ENCODE results near the gene FAM3D. TPM values are rescaled to one million over a fixed set of nuclear protein-coding genes. Genes with fewer than 3 reads are reported as not detected.
"Not testable (repeated sequence)": the region's sequence is repeated elsewhere in the genome, so short reads cannot be mapped to it uniquely, and the experiment has no call there.

FAM3D gene
- total RNA-seq, 4 donors from 2014 or later = 1.9 to 33.2 TPM; not detected in 2

DNA sequence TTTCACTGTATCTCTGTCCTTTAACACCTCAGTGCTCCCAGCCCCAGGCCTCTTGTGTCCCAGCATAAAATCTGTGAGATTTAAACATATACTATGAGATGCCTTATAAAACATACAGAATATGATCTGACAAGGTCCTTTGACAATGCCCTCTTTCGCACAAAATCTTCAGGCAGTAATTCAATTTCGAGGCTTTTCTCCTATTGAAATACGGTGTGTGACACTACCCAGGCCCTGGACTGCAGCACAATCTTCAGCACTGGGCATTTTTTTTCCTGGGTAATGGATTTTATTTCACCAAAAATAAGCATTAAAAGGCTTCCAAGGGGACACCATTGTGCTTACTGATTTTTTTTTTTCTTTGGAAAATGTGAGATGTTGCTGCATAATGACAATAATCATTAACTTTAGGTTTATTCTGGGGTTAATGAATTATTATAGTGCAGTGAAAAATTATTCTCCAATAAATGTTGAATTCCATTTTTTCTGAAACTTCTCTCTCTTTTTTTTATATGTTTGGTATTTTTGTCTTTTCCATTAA, 40.9 kb upstream of the FAM3D start:
- Histone ChIP-seq H3K4me3 (no peak overlapping the region), H3K9me3 (no peaks in the 10 kb centered on the region), H3K36me3 (no peaks in the 10 kb centered on the region), H3K4me1 (no peaks in the 10 kb centered on the region), H3K27me3 (no peaks in the 10 kb centered on the region), H3K27ac (no peak overlapping the region)
- no peak for ATAC-seq
- WGBS, 2 donors (ENCODE audit: low coverage in 1 of 2) = 60 to 81% methylated on average over 1 to 3 of the region's 3 CpGs
- no peak for TF ChIP-seq POLR2AphosphoS5 (IDR thresholded peaks at IDR 0.05)
- TF ChIP-seq EP300 (IDR thresholded peaks at IDR 0.05) = no peak
- TF ChIP-seq POLR2A (IDR thresholded peaks at IDR 0.05) = no peak
- no peak for TF ChIP-seq CTCF (IDR thresholded peaks at IDR 0.05)

GRCh38 chr3:58706395-58707167, 40.0 kb upstream of the FAM3D start:
- Histone ChIP-seq H3K36me3 (no peaks in the 10 kb centered on the region), H3K4me1 (no peaks in the 10 kb centered on the region), H3K27me3 (no peaks in the 10 kb centered on the region), H3K4me3 (no peak overlapping the region), H3K27ac (no peak overlapping the region), H3K9me3 (no peaks in the 10 kb centered on the region)
- no peak for ATAC-seq
- 75 to 80% methylated on average over 1 of the region's 2 CpGs for WGBS, 2 donors (ENCODE audit: low coverage in 1 of 2)
- TF ChIP-seq POLR2A (IDR thresholded peaks at IDR 0.05) (no peak), POLR2AphosphoS5 (IDR thresholded peaks at IDR 0.05) (no peak), EP300 (IDR thresholded peaks at IDR 0.05) (no peak), CTCF (IDR thresholded peaks at IDR 0.05) (no peak)

GRCh38 chr3:58704745-58705144, 38.2 kb upstream of the FAM3D start:
- no peaks in the 10 kb centered on the region for H3K27me3 ChIP-seq
- no peak for ATAC-seq
- no peaks in the 10 kb centered on the region for H3K4me1 ChIP-seq
- no peak overlapping the region for H3K4me3 ChIP-seq
- H3K9me3 ChIP-seq = no peaks in the 10 kb centered on the region
- TF ChIP-seq POLR2AphosphoS5 (IDR thresholded peaks at IDR 0.05) = no peak
- TF ChIP-seq POLR2A (IDR thresholded peaks at IDR 0.05) = no peak
- no peak for TF ChIP-seq EP300 (IDR thresholded peaks at IDR 0.05)
- TF ChIP-seq CTCF (IDR thresholded peaks at IDR 0.05) = no peak
- H3K27ac ChIP-seq = no peak overlapping the region
- H3K36me3 ChIP-seq = no peaks in the 10 kb centered on the region
- 59 to 60% methylated on average over 2 of the region's 2 CpGs for WGBS, 2 donors (ENCODE audit: low coverage in 1 of 2)

DNA sequence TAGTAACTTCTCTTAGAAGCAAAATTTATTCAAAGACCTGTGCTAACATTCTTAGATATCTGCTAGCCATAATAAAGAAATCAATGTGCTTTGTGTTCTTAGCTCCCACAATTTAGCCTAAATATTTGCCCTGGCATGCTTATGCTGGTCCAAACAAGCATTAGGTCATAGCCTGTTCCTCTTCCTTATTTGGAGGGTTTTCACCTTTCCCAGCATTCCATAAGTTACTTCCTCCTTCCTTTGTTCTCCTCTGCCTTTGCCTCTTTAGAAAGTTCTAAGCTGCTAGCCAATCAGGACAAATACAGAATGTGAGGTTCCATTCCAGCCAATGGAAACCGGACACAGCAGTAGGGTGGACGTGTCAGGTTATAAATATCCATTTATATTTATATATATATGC, 37.7 kb upstream of the FAM3D start:
- H3K4me1 ChIP-seq, H3K27me3 ChIP-seq, ATAC-seq, H3K27ac ChIP-seq, H3K9me3 ChIP-seq, H3K4me3 ChIP-seq, H3K36me3 ChIP-seq: not testable (repeated sequence)
- WGBS, 2 donors (ENCODE audit: low coverage in 1 of 2) = 79 to 80% methylated on average over 1 to 2 of the region's 2 CpGs

DNA sequence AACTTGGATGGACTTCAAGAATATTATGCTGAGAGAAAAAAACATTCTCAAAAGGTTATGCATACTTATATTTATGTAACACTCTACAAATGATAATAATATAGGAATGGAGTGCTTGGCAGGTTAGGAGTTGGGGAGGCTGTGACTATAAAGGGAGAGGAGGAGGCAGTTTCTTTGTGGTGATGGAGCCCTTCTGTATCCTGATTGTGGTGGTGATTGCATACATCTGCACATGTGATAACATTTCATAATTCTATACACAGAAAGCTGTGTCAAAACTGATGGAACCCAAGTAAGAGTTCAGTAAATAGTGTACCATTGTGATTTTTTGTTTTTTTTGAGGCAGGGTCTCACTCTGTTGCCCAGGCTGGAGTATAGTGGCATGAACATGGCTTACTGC, 31.7 kb upstream of the FAM3D start:
- H3K4me3 ChIP-seq = no peak overlapping the region
- H3K4me1 ChIP-seq = no peaks in the 10 kb centered on the region
- ATAC-seq = no peak
- no peaks in the 10 kb centered on the region for H3K27me3 ChIP-seq
- no peak overlapping the region for H3K27ac ChIP-seq
- TF ChIP-seq EP300 (IDR thresholded peaks at IDR 0.05) = no peak
- no peaks in the 10 kb centered on the region for H3K36me3 ChIP-seq
- no peaks in the 10 kb centered on the region for H3K9me3 ChIP-seq

GRCh38 chr3:58697561-58697960, 31.0 kb upstream of the FAM3D start:
- Histone ChIP-seq H3K27me3 (no peaks in the 10 kb centered on the region), H3K9me3 (no peaks in the 10 kb centered on the region), H3K36me3 (no peaks in the 10 kb centered on the region), H3K4me1 (no peaks in the 10 kb centered on the region), H3K27ac (no peak overlapping the region), H3K4me3 (no peak overlapping the region)
- no peak for ATAC-seq
- no peak for TF ChIP-seq CTCF (IDR thresholded peaks at IDR 0.05)
- no peak for TF ChIP-seq EP300 (IDR thresholded peaks at IDR 0.05)
- TF ChIP-seq POLR2AphosphoS5 (IDR thresholded peaks at IDR 0.05) = no peak
- TF ChIP-seq POLR2A (IDR thresholded peaks at IDR 0.05) = no peak

DNA sequence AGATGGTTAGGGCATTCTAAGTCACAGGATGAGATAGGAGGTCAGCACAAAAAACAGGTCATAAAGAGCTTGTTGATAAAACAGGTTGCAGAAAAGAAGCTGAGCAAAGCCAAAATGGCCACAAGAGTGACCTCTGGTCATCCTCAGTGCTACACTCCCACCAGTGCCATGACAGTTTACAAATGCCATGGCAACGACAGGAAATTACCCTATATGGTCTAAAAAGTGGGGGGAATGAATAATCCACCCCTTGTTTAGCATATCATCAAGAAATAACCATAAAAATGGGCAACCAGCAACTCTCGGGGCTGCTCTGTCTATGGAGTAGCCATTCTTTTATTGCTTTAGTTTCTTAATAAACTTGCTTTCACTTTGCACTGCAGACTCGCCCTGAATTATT, 30.2 kb upstream of the FAM3D start:
- not testable (repeated sequence) for H3K4me1 ChIP-seq, H3K27ac ChIP-seq, H3K36me3 ChIP-seq, H3K27me3 ChIP-seq, H3K9me3 ChIP-seq, ATAC-seq, H3K4me3 ChIP-seq
- 73 to 76% methylated on average over 3 of the region's 3 CpGs for WGBS, 2 donors (ENCODE audit: low coverage in 1 of 2)
